ENCODE results near the gene SYCN.

SYCN gene

GRCh38 chr19:39174558-39175544 is 29.2 kb downstream of the SYCN start:
- DNase-seq: no peak
- in situ Hi-C loops (cut with MboI; ENCODE audit: low pct_unique_long_range_greater_than_20kb, low sequenced_read_pairs): no loop called here

DNA sequence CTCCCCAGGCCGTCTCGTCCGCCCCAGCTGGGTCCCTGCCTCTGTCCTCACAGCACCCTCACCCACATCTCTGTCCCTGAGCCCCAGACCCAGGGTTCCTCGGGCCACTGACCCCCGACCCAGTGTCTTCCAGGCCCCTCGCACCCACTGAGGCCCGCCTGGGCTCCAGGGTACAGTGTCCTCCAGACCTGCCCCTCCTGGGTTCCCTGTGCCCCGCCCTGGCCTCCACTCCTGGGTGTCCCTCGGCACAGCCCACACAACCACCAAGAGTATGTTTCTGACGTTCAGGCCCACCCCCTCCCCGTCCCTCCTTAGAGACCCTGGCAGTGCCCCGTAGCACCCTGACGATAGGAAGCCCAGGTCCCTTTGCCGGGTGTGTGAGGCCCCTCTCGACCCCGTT is 29.9 kb downstream of the SYCN start:
- DNase-seq: no peak
- in situ Hi-C loops (cut with MboI; ENCODE audit: low pct_unique_long_range_greater_than_20kb, low sequenced_read_pairs): no loop called here

DNA sequence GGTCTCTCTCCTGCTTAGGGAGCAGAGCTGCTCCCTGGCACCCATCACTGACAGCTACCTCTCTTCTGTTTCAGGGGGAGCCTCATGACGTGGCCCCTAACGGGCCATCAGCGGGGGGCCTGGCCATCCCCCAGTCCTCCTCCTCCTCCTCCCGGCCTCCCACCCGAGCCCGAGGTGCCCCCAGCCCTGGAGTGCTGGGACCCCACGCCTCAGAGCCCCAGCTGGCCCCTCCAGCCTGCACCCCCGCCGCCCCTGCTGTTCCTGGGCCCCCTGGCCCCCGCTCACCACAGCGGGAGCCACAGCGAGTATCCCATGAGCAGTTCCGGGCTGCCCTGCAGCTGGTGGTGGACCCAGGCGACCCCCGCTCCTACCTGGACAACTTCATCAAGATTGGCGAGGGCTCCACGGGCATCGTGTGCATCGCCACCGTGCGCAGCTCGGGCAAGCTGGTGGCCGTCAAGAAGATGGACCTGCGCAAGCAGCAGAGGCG is 30.5 kb downstream of the SYCN start:
- in situ Hi-C loops (cut with MboI; ENCODE audit: low pct_unique_long_range_greater_than_20kb, low sequenced_read_pairs): no loop called here
- no peak for DNase-seq

DNA sequence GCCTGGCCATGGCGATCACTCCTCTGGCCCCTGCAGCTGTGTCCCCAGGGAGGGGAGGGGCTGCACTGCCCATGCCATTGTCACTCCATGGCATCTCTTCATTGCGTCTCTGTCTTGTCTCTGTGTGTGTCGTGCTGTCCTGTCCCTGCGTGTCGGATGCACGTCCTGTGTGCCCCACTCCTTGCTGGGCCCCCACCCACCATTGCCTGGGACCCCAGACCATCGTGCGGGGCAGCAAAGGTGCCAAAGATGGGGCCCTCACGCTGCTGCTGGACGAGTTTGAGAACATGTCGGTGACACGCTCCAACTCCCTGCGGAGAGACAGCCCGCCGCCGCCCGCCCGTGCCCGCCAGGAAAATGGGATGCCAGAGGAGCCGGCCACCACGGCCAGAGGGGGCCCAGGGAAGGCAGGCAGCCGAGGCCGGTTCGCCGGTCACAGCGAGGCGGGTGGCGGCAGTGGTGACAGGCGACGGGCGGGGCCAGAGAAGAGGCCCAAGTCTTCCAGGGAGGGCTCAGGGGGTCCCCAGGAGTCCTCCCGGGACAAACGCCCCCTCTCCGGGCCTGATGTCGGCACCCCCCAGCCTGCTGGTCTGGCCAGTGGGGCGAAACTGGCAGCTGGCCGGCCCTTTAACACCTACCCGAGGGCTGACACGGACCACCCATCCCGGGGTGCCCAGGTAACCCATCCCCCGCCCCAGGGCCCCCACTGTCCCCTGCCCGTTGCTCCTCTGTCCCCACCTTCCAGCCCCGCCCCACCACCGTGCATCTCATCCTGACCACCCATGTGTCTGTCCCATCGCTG is 31.2 kb downstream of the SYCN start:
- in situ Hi-C loops (cut with MboI; ENCODE audit: low pct_unique_long_range_greater_than_20kb, low sequenced_read_pairs): no loop called here
- no peak for DNase-seq

DNA sequence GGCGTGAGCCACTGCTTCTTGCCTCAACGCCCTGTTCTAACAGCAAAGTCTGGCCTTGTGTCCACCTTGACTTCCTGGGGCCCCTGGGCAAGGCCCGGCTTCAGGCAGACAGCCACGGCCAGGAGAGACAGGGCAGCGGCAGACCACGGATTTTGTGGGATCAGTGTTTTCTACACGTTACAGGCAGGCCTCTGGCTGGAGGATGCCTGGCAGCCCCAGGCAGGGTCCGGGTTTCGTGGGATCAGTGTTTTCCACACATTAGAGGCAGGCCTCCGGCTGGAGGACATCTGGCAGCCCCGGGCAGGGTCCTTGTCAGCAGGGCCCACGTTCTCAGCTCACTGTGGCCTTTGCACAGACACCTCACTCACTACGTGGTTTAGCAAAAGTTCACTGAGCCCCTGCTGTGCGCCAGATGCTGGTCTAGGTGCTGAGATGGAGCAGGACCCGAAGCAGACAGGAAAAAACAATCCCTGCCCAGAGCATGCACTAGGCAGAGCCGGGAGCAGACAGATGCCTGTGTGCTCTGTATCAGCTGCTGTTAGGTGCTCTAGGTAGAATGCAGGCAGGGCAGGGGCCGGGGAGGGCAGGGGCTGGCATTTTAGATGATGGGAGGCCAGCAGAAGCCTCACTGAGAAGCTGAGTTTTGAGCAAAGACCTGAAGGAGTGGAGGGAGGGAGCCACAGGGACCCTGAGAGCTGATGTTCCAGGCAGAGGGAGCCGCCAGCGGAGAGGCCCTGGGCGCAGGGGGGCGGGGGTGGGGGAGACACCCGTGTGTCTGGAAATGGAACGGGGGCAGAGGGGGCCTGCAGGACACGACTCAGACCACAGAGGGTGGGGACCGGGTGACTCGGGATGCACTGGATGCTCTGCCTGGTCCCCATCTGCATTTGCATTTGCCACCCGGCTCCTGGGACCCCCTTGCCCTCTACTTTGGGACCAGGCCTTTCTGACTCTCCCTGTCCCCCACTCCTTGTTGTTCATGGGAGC is 32.3 kb downstream of the SYCN start:
- DNase-seq: no peak
- in situ Hi-C loops (cut with MboI; ENCODE audit: low pct_unique_long_range_greater_than_20kb, low sequenced_read_pairs): no loop called here

DNA sequence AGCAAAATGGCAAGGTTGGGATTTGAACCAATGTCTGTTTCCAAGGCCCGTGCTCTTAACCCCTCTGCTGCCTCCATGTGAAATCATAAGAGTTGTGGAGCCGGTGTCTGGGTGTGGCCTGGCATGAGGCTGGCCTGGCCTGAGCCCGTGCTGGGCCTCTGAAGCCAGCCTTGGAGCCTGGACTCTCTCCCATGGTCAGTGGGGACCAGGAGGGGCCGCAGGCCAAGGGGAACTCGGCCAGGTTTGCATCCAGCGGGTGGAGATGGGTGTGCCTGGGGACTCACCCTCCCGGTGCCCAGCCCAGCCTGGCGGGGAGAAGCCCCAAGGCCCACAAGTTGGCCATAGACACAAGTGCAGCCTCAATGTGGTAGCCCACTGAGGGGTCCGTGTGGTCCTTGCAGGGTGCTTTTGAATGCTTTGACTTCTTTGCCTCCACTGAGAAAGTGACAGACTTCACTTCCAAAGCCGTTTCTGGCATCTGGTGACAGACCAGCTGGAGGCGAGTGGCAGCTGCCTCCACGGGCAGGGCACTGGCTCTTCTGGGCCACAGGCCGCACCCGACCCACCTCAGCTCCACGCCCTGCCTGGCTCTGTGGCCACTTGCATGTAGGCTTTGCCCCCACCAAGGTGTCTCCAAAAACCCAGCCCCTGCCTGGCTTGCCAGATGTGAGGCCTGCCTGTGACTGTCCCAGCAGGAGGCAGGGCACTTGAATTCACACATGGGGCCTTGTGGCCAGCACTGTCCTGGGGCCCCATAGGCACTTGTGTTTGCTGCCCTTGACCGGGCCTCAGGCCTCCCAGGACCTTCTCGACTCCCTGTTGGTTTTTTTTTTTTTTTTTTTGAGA is 33.5 kb downstream of the SYCN start:
- DNase-seq: no peak

GRCh38 chr19:39169143-39169810 is 34.8 kb downstream of the SYCN start:
- in situ Hi-C loops (cut with MboI; ENCODE audit: low pct_unique_long_range_greater_than_20kb, low sequenced_read_pairs): no loop called here
- no peak for DNase-seq

More for the DNA sequence above, 33.5 kb downstream of the SYCN start:
- in situ Hi-C loops (cut with MboI; ENCODE audit: low pct_unique_long_range_greater_than_20kb, low sequenced_read_pairs): no loop called here

GRCh38 chr19:39168258-39169142 is 35.6 kb downstream of the SYCN start:
- no peak for DNase-seq
- in situ Hi-C loops (cut with MboI; ENCODE audit: low pct_unique_long_range_greater_than_20kb, low sequenced_read_pairs): no loop called here

- DNase-seq: no peak
Measured at GRCh38 chr19:39167461-39168257, 36.4 kb downstream of the SYCN start.

DNA sequence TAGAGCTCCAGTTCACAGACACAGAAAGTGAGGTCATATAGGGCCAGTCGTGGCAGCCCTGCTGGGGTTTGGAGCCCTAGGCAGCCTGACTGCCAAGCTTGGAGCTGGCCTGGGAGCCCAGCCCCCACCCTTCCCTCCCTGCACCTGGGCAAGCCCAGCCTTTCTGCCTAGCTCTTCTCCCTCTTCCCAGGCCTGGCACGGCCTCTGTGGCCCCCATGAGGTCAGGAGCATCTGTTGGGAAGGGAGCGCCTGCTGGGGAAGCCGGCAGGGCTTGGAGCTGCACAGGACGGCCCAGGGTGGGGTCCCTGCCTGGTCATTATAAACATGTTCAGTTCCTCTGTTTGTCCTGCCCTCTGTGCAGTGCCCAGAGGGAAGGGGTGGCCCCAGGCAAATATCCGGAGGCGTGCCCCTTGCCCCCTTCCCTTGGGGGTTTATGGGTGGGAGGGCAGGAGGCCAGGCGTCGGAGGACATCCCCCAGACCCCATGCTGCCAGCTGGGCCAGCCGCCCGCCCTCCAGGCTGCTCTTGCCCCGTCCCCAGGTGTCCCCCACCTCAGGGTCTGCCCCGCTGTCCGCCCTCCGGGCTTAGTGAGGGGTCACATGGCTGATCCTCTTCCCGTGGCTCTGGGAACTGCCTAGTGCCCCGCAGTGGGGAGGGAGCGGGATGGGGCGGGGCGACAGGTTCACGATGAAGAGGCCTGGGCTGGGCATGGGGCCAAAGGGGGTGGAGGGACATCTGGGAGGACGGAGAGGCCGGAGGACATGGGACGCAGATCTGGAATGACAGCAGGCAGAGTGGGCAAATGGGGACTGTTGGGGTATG is 37.3 kb downstream of the SYCN start:
- in situ Hi-C loops (cut with MboI; ENCODE audit: low pct_unique_long_range_greater_than_20kb, low sequenced_read_pairs): no loop called here

More at GRCh38 chr19:39167461-39168257, 36.4 kb downstream of the SYCN start:
- in situ Hi-C loops (cut with MboI; ENCODE audit: low pct_unique_long_range_greater_than_20kb, low sequenced_read_pairs): no loop called here

DNA sequence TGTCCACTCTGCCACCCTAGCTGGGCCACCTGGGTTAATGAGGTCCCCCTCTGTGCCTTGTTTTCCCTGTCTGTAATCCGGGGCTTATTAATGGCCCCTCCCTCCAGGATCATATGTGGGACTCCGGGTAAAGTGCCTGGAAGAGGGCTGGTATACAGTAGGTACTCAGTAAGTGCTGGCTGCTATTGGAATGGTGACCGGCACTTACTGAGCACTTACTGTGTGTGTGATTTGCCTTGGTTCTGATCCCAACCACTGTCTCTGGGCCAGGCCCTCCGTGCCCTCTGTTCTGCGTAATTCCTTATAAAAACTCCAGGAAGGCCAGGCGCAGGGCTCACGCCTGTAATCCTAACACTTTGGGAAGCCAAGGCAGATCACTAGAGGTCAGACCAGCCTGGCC is 38.2 kb downstream of the SYCN start:
- no peak for DNase-seq
- in situ Hi-C loops (cut with MboI; ENCODE audit: low pct_unique_long_range_greater_than_20kb, low sequenced_read_pairs): no loop called here

More for the DNA sequence above, 37.3 kb downstream of the SYCN start:
- DNase-seq: no peak

GRCh38 chr19:39164289-39164688 is 39.8 kb downstream of the SYCN start:
- in situ Hi-C loops (cut with MboI; ENCODE audit: low pct_unique_long_range_greater_than_20kb, low sequenced_read_pairs): no loop called here
- no peak for DNase-seq

DNA sequence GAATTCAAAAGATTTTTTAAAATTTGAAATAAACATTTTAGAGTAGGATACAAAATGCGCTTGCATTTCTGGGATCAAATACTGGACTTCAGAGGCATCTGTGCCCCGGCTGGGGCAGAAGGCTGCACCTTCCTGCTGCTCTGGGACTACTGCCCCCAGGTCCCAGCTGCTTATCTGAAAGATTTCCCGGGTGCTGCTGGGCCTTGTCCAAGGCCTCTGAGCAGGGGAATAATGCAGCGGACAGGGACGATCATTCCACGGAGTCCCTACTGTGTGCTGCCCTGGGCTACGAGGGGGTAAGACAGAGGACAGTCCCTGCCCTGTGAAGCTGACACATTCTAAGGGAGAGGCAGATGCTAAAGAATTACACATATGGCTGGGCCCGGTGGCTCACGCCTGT is 40.4 kb downstream of the SYCN start:
- DNase-seq: no peak
- in situ Hi-C loops (cut with MboI; ENCODE audit: low pct_unique_long_range_greater_than_20kb, low sequenced_read_pairs): no loop called here

DNA sequence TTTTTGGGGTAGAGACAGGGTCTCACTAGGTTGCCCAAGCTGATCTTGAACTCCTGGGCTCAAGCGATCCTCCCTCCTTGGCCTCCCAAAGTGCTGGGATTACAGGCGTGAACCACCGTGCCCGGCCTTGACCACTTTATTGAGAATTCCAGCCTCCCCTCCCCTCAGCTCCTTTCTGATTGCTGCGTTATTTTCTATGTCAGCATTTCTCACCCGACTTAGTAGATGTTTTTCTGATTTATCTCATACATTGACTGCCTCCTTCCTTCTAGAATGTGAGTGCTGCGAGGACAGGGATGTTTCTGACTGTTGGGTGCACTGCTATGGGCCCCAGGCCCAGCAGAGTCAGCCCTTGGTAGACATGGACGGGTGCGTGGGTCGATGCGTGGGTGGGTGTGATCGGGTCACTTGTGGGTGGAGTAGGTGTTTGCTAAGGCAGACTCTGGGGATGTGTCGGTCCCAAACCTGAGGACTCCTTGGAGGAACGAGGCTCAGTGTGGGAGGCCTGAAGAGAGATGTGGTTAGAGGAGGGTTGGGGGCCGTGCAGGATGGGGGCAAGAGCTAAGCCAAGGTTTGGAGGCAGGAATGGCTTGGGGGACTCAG is 41.5 kb downstream of the SYCN start:
- in situ Hi-C loops (cut with MboI; ENCODE audit: low pct_unique_long_range_greater_than_20kb, low sequenced_read_pairs): no loop called here
- no peak for DNase-seq

Measured in KBM-7 (cell line).